ENCODE data around the gene MICU1.

MICU1 gene

DNA sequence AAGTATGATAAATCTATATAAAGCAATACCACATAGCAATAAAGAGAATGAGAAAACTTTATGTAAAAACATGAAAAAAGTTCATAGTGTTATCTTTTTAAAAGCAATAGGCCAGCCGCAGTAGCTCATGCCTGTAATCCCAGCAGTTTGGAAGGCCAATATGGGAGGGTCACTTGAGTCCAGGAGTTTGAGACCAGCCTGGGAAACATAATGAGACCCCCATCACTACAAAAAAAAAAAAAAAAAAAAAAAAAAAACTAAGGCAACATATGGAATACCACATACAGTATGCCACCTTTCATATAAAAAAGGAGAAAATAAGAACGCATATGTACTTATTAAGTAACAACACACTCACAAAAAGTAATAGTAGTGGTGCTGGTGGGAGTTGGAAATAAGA, 52.8 kb downstream of the MICU1 start:
- TF ChIP-seq, protein P1, sequence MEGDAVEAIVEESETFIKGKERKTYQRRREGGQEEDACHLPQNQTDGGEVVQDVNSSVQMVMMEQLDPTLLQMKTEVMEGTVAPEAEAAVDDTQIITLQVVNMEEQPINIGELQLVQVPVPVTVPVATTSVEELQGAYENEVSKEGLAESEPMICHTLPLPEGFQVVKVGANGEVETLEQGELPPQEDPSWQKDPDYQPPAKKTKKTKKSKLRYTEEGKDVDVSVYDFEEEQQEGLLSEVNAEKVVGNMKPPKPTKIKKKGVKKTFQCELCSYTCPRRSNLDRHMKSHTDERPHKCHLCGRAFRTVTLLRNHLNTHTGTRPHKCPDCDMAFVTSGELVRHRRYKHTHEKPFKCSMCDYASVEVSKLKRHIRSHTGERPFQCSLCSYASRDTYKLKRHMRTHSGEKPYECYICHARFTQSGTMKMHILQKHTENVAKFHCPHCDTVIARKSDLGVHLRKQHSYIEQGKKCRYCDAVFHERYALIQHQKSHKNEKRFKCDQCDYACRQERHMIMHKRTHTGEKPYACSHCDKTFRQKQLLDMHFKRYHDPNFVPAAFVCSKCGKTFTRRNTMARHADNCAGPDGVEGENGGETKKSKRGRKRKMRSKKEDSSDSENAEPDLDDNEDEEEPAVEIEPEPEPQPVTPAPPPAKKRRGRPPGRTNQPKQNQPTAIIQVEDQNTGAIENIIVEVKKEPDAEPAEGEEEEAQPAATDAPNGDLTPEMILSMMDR (IDR thresholded peaks at IDR 0.05): no peak

GRCh38 chr10:72567889-72568640, 57.8 kb downstream of the MICU1 start:
- TF ChIP-seq, protein P1 (IDR thresholded peaks at IDR 0.05): peak; percentile 45

- TF ChIP-seq, protein P1 (IDR thresholded peaks at IDR 0.05): no peak
Observed at GRCh38 chr10:72567421-72567820, 58.5 kb downstream of the MICU1 start.

DNA sequence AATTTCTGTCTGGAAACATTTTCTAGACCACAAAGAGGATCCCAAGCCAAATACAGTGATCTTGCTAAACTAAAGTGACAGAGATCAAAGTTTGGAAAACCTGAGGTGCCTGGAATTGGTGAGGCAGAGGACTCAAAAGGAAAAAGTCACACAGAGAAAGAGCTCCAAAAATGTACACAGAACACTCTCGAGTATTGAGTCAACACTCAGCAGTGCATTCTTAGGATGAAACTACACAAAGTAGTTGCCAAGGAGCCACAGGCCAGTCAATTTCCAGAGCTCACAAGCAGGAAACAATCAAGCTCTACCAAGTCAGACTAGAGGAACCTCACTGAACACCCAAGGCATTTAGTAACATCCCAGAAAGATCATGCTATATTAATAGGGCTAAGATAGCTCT, 61.3 kb downstream of the MICU1 start:
- TF ChIP-seq, protein P1 (IDR thresholded peaks at IDR 0.05): no peak

- TF ChIP-seq, protein P1 (IDR thresholded peaks at IDR 0.05): no peak
Observed at GRCh38 chr10:72563327-72563932, 62.4 kb downstream of the MICU1 start.

- TF ChIP-seq, protein P1 (IDR thresholded peaks at IDR 0.05): no peak
Observed at GRCh38 chr10:72561745-72562166, 64.1 kb downstream of the MICU1 start.

- TF ChIP-seq, protein P1 (IDR thresholded peaks at IDR 0.05): no peak
Observed at GRCh38 chr10:72557362-72557761, 68.5 kb downstream of the MICU1 start.

All from LNCAP (cell line).